ENCODE results near the gene YTHDF1. TPM values are rescaled to one million over a fixed set of nuclear protein-coding genes. Genes with fewer than 3 reads are reported as not detected.
"Not testable (repeated sequence)": the region's sequence is repeated elsewhere in the genome, so short reads cannot be mapped to it uniquely, and the experiment has no call there.

YTHDF1 gene
- total RNA-seq, 1 experiment from 2014 or later: 22.1 TPM

GRCh38 chr20:63227260-63227659, 11.3 kb upstream of the YTHDF1 start:
- DNase-seq (ENCODE audit: low read depth): no peak

GRCh38 chr20:63226042-63226943, 10.4 kb upstream of the YTHDF1 start:
- DNase-seq (ENCODE audit: low read depth): no peak

GRCh38 chr20:63225082-63225454, 9.1 kb upstream of the YTHDF1 start:
- DNase-seq (ENCODE audit: low read depth): no peak

GRCh38 chr20:63224412-63225081, 8.6 kb upstream of the YTHDF1 start:
- peak; percentile 67 for DNase-seq (ENCODE audit: low read depth)

GRCh38 chr20:63223826-63224207, 7.9 kb upstream of the YTHDF1 start:
- DNase-seq (ENCODE audit: low read depth): no peak

- peak; percentile 42 for DNase-seq (ENCODE audit: low read depth)
These were observed 7.3 kb upstream of the YTHDF1 start for GRCh38 chr20:63223121-63223825.

- no peak for DNase-seq (ENCODE audit: low read depth)
These were observed 6.6 kb upstream of the YTHDF1 start for GRCh38 chr20:63222541-63222940.

- DNase-seq (ENCODE audit: low read depth): not testable (repeated sequence)
These were observed 5.6 kb upstream of the YTHDF1 start for GRCh38 chr20:63221400-63222053.

- DNase-seq (ENCODE audit: low read depth): no peak
These were observed 4.9 kb upstream of the YTHDF1 start for GRCh38 chr20:63220696-63221399.

- no peak for DNase-seq (ENCODE audit: low read depth)
These were observed 4.1 kb upstream of the YTHDF1 start for GRCh38 chr20:63219866-63220521.

GRCh38 chr20:63219447-63219821, 3.5 kb upstream of the YTHDF1 start:
- no peak for DNase-seq (ENCODE audit: low read depth)

- DNase-seq (ENCODE audit: low read depth): no peak
These were observed 2.9 kb upstream of the YTHDF1 start for GRCh38 chr20:63218701-63219446.

GRCh38 chr20:63217706-63218105, 1.8 kb upstream of the YTHDF1 start:
- no peak for DNase-seq (ENCODE audit: low read depth)

GRCh38 chr20:63216849-63217471, 1.0 kb upstream of the YTHDF1 start:
- DNase-seq (ENCODE audit: low read depth): no peak

GRCh38 chr20:63215101-63216040, 560 bp downstream of the YTHDF1 start:
- DNase-seq (ENCODE audit: low read depth): peak; percentile 58

GRCh38 chr20:63214514-63214913, 1.4 kb downstream of the YTHDF1 start:
- DNase-seq (ENCODE audit: low read depth): no peak

GRCh38 chr20:63212792-63213191, 3.1 kb downstream of the YTHDF1 start:
- no peak for DNase-seq (ENCODE audit: low read depth)

- DNase-seq (ENCODE audit: low read depth): no peak
These were observed 3.6 kb downstream of the YTHDF1 start for GRCh38 chr20:63212393-63212730.
